HG03354 (cell line): ENCODE results near the gene LDLRAD1.
"Not testable (repeated sequence)": the region's sequence is repeated elsewhere in the genome, so short reads cannot be mapped to it uniquely, and the experiment has no call there.

Experiments
- ATAC-seq: cut with Tn5 transposase; IDR thresholded peaks from one replicate; pipeline ENCODE4 v1.9.1; 2021; ENCODE audit warnings: mild to moderate bottlenecking; ENCODE audit not compliant: unreplicated experiment, poor library complexity, severe bottlenecking

The LDLRAD1 gene, protein sequence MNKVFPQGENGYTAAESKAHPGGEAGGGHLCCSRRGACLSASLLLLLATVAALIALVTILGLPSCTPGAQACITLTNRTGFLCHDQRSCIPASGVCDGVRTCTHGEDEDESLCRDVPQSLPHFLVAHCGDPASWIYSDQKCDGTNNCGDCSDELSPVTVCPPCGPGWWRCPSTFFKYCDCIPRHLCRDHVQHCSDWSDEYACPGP

DNA sequence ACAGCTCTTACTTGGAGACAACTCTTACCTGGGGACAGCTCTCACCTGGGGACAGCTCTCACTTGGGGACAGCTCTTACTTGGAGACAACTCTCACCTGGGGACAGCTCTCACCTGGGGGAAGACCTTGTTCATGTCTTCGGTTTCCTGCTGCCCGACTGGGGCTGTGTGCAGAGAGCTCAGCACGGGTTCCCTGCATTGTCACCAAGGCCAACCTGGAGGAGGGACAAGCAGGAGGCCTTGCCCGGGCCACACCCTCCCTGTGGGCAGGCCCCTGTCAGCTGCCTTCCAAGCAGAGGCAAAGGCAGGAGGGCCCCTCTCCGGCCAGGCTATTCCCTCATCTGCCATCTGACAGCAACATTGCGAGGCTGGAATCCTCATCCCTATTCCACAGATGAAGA is at the start of gene LDLRAD1:
TSS of gene LDLRAD1 (minus strand) at position 208 of the 400 bp plus-strand sequence. CDS start at position 134, 74 bp downstream.
- no peak for ATAC-seq

DNA sequence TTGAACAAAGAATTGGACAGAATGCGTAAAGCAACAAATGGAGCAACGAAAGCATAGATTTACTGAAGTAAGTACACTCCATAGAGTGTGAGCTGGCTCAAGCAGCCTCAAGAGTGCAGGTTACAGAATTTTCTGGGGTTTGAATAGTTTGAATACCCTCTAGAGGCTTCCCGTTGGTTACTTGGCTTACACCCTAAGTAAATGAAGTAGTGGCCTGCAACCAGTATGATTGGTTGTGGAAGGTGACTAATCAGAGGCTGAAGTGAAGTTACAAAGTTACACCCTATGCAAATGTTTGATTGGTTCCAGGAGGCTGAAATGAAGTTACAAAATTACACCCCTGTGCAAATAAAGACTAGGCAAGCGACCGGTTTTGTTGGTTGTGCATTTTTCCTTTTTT is 46.3 kb upstream of the LDLRAD1 start:
- no peak for ATAC-seq

DNA sequence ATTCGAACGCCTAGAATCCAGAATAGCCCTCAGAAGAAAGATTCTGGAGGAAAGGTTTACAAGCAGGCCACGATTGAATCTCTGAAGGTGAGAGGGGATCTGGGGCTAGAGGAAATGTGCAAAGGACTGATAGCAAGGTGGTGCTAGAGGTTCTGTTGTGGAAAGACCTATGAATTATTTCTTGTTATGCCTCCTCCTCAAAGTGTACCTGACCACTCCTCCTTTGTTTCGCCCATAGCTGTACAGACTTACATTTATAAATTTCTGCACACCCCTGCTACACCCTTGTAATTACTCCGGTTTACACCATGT is 36.4 kb upstream of the LDLRAD1 start:
- no peak for ATAC-seq

DNA sequence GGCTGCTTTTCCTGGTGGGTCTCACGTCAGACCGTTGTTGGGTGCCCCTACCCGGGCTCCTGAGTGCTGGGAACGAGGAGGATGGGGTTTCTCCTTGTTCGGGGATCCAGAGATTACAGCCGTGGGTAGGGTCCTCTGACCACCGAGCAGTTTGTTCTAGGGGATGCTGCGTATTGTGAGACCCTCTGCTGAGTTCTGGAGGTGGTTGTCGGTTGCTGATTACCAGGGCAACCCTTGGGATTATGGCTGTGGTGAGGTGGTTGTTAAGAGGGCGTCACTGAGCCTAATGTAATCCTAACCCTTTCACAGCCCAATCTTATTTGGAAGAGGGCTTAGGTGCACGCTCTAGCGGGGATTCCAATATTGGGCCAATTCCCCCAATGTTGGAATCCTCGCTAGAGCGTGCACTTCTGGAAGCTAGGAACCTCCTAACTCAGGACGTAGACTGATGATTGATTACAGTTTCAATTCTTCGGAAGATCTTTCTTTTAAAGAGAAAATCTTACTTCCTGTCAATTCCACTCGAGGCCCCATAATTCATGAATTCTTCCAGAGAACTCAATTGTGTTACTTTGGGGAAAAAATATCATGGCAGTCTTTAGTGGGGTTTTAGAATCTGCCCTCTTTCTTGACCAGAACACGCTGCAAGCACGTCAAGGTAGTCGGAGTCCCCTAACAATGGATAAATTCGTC is 35.9 kb upstream of the LDLRAD1 start:
- ATAC-seq: no peak

DNA sequence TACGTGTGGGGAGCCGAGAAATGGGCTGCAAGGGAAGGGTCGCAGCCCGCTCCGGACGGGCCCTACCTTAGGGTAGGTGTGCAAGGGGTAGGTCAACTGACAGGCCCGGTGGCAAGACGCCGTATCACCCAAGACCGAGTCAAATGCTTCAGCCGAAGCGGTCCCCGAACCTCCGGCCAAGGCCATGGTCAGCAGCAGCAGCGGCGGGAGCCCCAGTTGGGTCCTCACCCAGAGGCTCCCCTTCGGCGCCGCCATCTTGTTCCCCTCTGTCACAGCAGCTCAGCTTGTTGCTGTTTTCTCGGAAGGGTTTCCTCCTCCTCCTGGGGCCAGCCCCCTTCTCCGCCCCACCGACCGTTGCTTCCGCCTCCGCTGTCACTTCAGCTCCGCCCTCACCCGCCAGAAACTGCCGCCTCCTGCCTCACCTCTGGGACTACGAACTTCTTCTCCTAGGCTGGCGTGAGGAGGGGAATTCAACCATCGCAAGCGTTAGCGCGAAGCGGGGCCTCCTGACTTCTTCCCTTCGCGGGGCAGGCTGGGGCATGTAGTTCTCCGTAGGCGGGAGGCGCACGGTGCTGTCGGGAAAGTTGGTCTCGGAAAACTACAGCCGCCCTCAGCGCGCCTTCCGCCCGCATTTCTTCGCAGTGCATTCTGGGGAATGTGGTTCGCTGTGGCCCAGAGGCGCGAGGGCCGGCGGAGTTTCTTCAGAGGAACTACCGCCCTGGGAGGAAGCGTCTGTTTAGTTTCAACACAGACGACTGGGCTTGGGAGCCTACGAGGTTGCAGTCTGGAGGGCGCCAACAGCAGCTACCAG is 35.2 kb upstream of the LDLRAD1 start, which contains the start of the genes TCEANC2 and TMEM59:
TSS of gene TCEANC2 (plus strand) at position 675 of the 811 bp plus-strand sequence. CDS start 815 bp downstream, outside the sequence.
TSS of gene TMEM59 (minus strand) at position 271 of the 811 bp plus-strand sequence. CDS start at position 255, 16 bp downstream.
- ATAC-seq: peak; percentile 92

DNA sequence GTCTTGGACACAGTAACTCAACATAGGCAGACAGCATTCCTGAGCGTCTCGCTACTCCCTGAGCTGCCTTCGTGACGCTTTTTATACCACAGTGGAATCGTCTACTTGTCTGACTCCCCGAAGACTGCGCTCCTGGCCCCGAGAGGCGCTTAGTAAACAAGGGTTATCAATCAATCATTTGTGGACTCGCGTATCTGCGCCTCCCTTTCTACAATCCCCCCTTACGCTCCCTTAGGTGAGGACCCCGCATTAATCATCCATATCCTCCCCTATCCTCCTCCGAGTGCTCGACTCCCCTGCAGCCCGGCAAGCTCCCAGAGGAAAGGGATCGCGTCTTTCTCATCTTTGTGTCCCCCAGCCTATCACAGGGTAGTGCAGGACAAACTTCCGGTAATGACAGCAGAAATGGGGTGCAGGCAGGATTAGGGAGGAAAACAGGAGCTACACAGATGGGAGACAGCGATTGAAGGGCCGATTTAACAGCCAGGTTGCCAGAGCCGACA is 34.5 kb upstream of the LDLRAD1 start:
- peak; percentile 28 for ATAC-seq

DNA sequence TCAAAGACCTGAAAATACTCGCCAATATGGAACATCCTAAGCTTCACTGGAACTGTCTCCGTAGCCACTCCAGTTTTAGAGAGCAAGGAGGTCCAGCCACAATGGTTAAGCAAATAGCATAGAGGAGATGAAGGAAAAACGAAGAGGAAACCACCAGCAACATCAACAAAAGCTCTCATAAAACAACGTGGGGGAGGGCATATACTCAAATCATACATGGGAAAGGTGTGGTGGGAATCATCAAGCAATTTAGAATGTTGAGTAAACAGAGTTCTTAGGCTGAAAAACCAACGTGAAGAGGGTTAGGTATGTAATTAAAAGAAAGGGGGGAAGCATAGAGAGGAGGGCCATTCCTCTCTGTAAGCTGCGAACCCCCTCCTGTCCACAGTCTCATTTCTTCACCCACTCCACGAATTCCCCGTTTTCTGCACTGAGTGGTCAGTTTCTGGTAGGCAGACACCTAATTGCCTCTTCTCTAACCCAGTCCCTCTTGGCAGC is 34.0 kb upstream of the LDLRAD1 start:
- no peak for ATAC-seq

DNA sequence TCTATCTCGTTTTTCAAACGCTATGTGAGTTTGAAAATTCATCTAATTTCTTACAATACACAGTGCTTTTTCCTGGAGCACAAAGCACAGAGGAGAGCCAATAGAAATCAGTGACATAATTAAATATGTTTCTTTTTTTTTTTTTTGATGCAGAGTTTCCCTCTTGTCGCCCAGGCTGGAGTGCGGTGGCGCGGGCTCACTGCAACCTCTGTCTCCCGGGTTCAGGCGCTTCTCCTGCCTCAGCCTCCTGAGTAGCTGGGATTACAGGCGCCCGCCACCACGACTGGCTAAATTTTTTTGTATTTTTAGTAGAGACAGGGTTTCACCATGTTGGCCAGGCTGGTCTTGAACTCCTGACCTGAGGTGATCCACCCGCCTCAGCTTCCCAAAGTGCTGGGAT is 32.4 kb upstream of the LDLRAD1 start:
- not testable (repeated sequence) for ATAC-seq

DNA sequence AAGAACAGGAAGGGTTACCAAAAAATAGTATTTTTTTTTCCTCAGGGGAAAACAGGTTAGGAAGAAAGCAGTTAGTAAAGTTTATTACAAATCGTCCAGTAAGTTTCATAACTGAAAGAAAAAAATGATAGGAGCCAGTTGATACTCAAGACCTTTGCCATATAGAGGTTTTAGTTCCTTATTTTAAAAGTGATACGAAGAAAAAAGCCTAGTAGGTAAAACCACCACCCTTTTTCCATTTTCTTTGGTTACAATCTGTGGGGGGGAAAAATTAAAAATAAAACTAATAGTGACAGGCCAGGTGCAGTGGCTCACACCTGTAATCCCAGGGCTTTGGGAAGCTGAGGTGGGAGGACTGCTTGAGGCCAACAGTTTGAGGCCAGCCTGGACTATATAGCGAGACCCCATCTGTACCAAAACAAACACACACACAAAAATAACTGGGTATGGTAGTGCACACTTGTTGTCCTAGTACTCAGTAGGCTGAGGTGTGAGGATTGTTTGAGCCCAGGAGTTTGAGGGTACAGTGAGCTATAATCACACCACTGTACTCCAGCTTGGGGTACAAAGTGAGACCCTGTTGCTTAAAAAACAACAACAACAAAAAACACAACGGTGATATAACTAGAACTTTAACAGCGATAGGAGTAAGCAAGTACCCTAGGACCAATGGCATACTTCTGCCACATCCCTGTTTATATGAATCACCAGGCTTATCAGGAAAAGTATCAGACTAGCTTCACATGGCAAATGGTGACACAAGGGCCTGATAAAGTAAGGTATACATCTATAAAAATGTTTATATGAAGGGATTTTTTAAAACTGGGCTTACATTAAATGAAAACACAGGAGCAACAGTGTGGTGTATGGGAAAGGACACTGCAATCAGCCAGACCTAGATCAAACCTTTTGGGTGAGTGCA is 29.7 kb upstream of the LDLRAD1 start:
- peak; percentile 48 for ATAC-seq

DNA sequence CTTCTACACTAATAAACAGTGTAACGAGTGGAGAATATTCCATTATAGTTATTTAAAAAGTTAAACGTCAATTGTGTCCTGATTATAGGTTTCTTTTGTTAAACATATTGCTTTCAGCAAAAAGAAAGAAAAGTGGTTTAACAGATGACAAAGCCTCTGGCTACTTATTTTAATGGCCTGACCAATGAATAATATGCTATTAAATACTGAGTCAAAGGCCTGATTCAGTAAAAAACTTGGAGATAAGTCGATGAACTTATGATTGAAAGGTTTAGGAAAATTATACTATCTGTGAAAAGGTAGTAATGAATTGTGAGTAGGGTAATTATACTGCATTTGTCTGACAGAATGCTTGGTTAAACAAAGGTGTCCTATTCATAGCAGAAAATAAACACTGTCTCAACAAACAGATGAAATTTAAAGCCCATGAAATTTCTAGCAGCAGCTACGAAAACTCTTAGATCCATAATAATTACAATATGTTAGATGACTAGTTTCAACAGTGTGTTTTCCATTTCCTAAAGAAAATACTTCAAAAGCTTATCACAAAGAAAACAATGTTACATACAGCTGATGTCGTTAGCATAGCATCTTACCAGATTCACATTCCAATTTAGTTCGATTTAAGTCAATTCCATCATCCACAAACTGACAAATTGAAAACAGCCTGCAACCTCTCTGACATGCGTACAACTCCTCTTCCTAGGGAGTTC is 28.8 kb upstream of the LDLRAD1 start:
- no peak for ATAC-seq

DNA sequence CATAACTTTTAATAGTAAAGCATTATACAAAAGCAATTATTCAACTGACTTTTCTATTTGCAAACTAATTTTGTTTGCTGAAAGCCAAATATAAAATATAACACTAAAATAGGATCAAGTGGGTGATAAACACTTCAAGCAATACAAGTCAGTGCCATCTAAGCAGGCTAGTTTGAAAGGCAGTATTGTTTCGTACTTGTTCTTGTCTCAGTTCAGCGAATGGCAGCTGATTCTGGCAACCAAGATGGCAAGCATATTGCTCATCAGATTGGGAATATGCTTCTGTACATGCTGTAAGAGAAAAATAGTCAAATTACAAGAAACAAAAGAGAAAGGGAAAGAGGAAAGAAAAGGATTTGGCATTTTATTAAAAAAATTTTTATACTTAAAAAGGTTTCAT is 27.5 kb upstream of the LDLRAD1 start:
- no peak for ATAC-seq

DNA sequence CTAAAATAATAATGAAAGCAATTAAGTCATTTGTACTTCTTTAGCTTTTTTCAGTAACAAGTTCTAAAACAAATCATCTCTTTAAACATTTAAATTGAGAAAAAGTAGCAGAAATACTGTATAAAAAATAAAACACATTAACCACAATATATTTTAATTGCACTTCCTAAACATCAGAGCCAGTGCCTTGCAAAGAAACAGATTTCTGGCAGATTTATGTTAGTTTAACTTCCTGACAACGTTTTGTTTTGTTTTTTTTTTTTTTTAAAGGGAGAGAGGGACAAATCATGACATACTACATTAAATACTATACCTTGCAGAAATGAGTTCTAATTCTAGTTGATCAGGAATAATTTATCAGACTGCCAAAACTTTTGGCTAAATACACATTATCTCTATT is 23.8 kb upstream of the LDLRAD1 start:
- no peak for ATAC-seq

DNA sequence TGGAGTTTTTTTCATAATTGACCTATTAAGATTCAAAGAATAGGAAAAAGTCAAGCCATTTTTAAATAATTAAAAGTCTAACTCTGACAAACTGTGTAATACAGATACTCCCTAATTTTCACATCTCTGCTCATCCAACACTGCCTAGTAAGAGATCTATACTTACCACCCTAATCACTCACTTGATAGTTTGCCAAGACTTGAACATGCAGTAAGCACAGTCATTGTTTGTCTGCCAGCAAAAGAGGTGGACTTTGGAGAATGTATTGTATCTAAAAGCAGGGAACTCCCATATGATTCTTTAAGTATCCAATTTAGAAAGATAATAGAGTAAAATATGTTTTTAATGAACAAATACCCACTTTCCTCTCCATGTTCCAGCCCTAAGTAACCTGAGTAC is 19.5 kb upstream of the LDLRAD1 start:
- no peak for ATAC-seq

DNA sequence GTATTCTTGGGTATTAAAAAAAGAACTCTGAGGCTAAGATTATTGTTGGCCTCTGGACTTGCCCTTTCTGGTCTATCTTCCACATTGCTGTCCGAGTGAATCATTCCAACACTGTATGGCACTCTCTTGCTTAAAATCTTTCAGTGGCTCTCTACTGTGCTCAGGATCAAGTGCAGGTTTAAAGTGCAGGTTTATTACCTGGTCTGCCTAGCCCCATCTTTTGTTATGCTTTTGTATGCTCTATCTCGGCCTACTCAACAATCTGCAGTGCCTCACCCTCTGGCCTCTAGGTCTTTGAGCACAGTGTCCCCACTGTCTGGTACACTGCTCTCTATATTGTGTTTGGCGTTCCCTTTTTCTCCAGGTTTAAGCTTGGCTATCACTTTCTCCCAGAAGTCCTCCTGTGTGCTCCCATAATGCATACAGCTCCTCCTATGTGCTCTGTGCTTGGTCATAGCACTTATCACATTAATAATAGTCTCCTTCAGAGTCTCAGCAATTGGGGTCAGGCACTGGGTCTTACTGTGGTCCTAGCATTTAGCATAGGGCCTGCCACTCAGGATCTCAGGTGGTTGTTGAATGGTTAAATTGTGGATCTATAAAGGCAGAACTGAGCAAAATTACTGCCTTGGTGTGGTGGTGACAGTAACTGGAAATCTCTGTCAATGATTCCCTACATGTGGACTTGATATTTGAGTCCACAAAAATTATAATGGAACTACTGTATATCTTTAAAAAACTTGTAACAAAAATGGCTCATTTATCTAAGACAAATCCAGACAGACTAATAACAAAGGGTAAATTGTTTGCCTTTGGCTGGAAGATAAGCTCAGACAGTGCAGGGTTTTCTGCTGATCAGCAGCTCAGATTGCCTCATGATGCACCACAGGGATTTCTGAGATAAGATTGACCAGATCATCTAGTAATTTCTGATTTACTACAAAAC is 10.6 kb upstream of the LDLRAD1 start:
- no peak for ATAC-seq

DNA sequence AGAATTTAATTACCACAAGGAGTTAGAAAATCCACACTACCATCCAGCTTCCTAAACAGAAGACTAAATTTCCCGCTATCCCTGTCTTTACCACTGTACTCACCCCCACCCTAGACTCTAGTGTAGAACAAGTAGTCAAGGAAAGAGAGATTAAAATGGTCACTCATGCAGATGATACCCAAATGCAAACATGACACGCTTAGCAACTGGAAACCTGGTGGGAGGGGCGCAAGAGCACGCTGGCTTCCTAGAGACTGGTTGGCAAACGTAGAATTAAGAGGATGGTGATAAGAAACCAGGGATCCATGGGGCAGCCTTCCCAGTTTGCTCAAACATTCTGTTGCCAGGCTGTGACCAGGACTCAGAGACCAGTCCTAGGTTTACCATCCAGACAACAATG is 9.9 kb upstream of the LDLRAD1 start:
- no peak for ATAC-seq

DNA sequence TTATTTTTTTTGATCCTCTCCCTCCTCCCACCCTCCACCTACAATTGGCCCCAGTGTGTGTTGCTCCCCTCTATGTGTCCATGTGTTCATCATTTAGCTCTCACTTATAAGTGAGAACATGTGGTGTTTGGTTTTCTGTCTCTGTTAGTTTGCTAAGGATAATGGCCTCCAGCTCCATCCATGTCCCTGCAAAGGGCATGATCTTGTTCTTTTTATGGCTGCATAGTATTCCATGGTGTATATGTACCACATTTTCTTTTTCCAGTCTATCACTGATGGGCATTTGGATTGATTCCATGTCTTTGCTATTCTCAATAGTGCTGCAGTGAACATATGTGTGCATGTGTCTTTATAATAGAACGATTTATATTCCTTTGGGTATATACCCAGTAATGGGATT is 6.8 kb upstream of the LDLRAD1 start:
- ATAC-seq: not testable (repeated sequence)

DNA sequence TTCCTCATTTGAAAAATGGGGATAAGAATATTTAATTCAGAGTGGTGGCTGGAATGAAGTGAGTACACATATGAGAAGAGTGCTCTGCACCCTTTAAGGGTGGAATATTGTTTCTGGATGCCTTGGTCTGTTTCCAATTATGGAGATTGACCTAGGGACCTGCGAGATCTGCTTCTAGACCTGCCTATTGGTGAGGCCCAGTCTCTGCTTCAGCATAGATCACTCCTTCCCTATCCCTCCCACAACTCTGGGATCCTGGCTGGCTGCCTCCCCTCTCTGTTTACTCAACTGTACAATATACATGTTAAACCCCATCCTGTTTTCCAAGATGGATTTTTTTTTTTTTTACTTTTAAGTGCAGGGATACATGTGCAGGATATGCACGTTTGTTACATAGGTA is 6.4 kb upstream of the LDLRAD1 start:
- no peak for ATAC-seq
